Measurements from ENCODE around the gene HORMAD1. TPM values are rescaled to one million over a fixed set of nuclear protein-coding genes. Genes with fewer than 3 reads are reported as not detected.
A peak's percentile ranks its signal among the peaks of the same experiment; 100 is the strongest.

HORMAD1 gene
- total and polyA plus RNA-seq, 2 donors (not counting 3 experiments of a cell fraction or from before 2014, with no cell fraction given): not detected

GRCh38 chr1:150695561-150695960 is 25.1 kb downstream of the HORMAD1 start:
- no TSS peak for BruUV-seq (replicated peaks)
- Histone ChIP-seq H4K20me1 (replicated peaks; ENCODE audit: control insufficient read depth, extremely low read depth, insufficient read depth, low read length) (no peaks in the 10 kb centered on the region), H3K27me3 (ENCODE audit: control insufficient read depth in 2 of 2, insufficient read depth in 2 of 2, low read length in 2 of 2) (no peaks in the 10 kb centered on the region), H3K9me3 (replicated peaks; ENCODE audit: control insufficient read depth, insufficient read depth, low read length) (no peaks in the 10 kb centered on the region), H2AFZ (ENCODE audit: low read depth, low read length) (no peak overlapping the region), H3K27ac (ENCODE audit: insufficient read depth, low read depth, low read length) (peak overlapping the region; percentile 8), H3K4me2 (ENCODE audit: insufficient read depth, low read length) (peak overlapping the region; percentile 96), H3K36me3 (ENCODE audit: control insufficient read depth in 2 of 2, extremely low read depth in 1 of 2, insufficient read depth in 2 of 2, low read length in 2 of 2) (peaks cover 0 to 7% of the 10 kb centered on the region in 2 experiments), H3K4me1 (ENCODE audit: control insufficient read depth, extremely low read depth, insufficient read depth, low read length) (peaks cover 33% of the 10 kb centered on the region), H3K9me1 (replicated peaks; ENCODE audit: control insufficient read depth, extremely low read depth, insufficient read depth, low read length) (no peaks in the 10 kb centered on the region), H3K9ac (replicated peaks; ENCODE audit: extremely low read depth, insufficient read depth, low read length) (peak overlapping the region; percentile 5), H3K4me3 (replicated peaks in 1 of 3; ENCODE audit: insufficient read depth in 1 of 3, low read depth in 1 of 3, low read length in 3 of 3) (peak overlapping the region in 1 of 3 experiments; percentile 96), H3K79me2 (ENCODE audit: control insufficient read depth, insufficient read depth, low read length) (peaks cover 11% of the 10 kb centered on the region)
- dilution Hi-C loops (cut with MboI; ENCODE audit: extremely low pct_ligation_motif_present, low sequenced_read_pairs): no loop called here
- ChIA-PET CTCF (interaction anchor here (2.0 to 2.6 kb wide), 2 partner anchors 117 to 135 kb away, joined by 6 to 14 read pairs; no protein-coding TSS in a partner anchor), POLR2A (interaction anchor here (0.9 kb wide), 1 partner anchor 66 kb away, joined by 3 read pairs; the partner anchor contains the start of gene ENSA)
- DNase-seq (ENCODE audit: low read depth, low spot score): peak; percentile 31
- FAIRE-seq: no peak
- intact Hi-C loops (cut with micrococcal nuclease): no loop called here
- TF ChIP-seq GATA2 (IDR thresholded peaks at IDR 0.05; ENCODE audit: insufficient read depth, insufficient read length, low read depth, low read length) (no peak), FOS (IDR thresholded peaks at IDR 0.05; ENCODE audit: borderline replicate concordance, insufficient read depth, low read length) (peak; percentile 14), EZH2 (IDR thresholded peaks at IDR 0.05; ENCODE audit: borderline replicate concordance, low read depth, low read length, severe bottlenecking) (no peak)

- peak overlapping the region in 1 of 3 experiments; percentile 52 for H3K4me3 ChIP-seq (replicated peaks in 1 of 3; ENCODE audit: insufficient read depth in 1 of 3, low read depth in 1 of 3, low read length in 3 of 3)
- no peak overlapping the region for H2AFZ ChIP-seq (ENCODE audit: low read depth, low read length)
- POLR2A ChIA-PET: interaction anchor here (0.5 kb wide), 1 partner anchor 28 kb away, joined by 3 read pairs; no protein-coding TSS in a partner anchor
- peak overlapping the region; percentile 90 for H3K27ac ChIP-seq (ENCODE audit: insufficient read depth, low read depth, low read length)
- no peaks in the 10 kb centered on the region for H3K27me3 ChIP-seq (ENCODE audit: control insufficient read depth in 2 of 2, insufficient read depth in 2 of 2, low read length in 2 of 2)
- H3K36me3 ChIP-seq (ENCODE audit: control insufficient read depth in 2 of 2, extremely low read depth in 1 of 2, insufficient read depth in 2 of 2, low read length in 2 of 2): peaks cover 0 to 9% of the 10 kb centered on the region in 2 experiments
- intact Hi-C loops (cut with micrococcal nuclease): loop anchor here (1.0 kb wide), 1 partner anchor 63 kb away; the partner anchor contains the start of gene ENSA
- peak; percentile 83 for DNase-seq (ENCODE audit: low read depth, low spot score)
- no TSS peak for BruUV-seq (replicated peaks)
- CTCF ChIA-PET: interaction anchor here (0.5 to 2.4 kb wide), 14 partner anchors 9 to 469 kb away, joined by 3 to 21 read pairs (median 4); no protein-coding TSS in a partner anchor
- no peaks in the 10 kb centered on the region for H3K9me3 ChIP-seq (replicated peaks; ENCODE audit: control insufficient read depth, insufficient read depth, low read length)
- dilution Hi-C loops (cut with MboI; ENCODE audit: extremely low pct_ligation_motif_present, low sequenced_read_pairs): no loop called here
- TF ChIP-seq JUN (IDR thresholded peaks at IDR 0.05; ENCODE audit: borderline replicate concordance, insufficient read depth, insufficient read length, low read depth): peak; percentile 81
- TF ChIP-seq CTCF (IDR thresholded peaks at IDR 0.05; ENCODE audit: extremely low read depth in 1 of 2, insufficient read depth in 1 of 2, low read depth in 1 of 2, low read length in 2 of 2): no peak
- TF ChIP-seq EZH2 (IDR thresholded peaks at IDR 0.05; ENCODE audit: borderline replicate concordance, low read depth, low read length, severe bottlenecking): no peak
- TF ChIP-seq MAX (IDR thresholded peaks at IDR 0.05; ENCODE audit: insufficient read depth, insufficient read length): no peak
- no peak for TF ChIP-seq POLR2AphosphoS5 (IDR thresholded peaks at IDR 0.05; ENCODE audit: insufficient read depth, low read depth, low read length)
- no peak for TF ChIP-seq MYC (IDR thresholded peaks at IDR 0.05; ENCODE audit: low read depth, low read length)
- TF ChIP-seq FOS (IDR thresholded peaks at IDR 0.05; ENCODE audit: borderline replicate concordance, insufficient read depth, low read length): peak; percentile 52
- no peak for TF ChIP-seq GATA2 (IDR thresholded peaks at IDR 0.05; ENCODE audit: insufficient read depth, insufficient read length, low read depth, low read length)
- no peak for TF ChIP-seq POLR2A (IDR thresholded peaks at IDR 0.05; ENCODE audit: low read depth, low read length)
- H3K79me2 ChIP-seq (ENCODE audit: control insufficient read depth, insufficient read depth, low read length): peaks cover 16% of the 10 kb centered on the region
- H3K4me1 ChIP-seq (ENCODE audit: control insufficient read depth, extremely low read depth, insufficient read depth, low read length): peaks cover 51% of the 10 kb centered on the region
- H4K20me1 ChIP-seq (replicated peaks; ENCODE audit: control insufficient read depth, extremely low read depth, insufficient read depth, low read length): no peaks in the 10 kb centered on the region
- peak overlapping the region; percentile 77 for H3K9ac ChIP-seq (replicated peaks; ENCODE audit: extremely low read depth, insufficient read depth, low read length)
- H3K4me2 ChIP-seq (ENCODE audit: insufficient read depth, low read length): peak overlapping the region; percentile 85
- H3K9me1 ChIP-seq (replicated peaks; ENCODE audit: control insufficient read depth, extremely low read depth, insufficient read depth, low read length): no peaks in the 10 kb centered on the region
- FAIRE-seq: peak; percentile 73
Observed at GRCh38 chr1:150692720-150693119, 28.0 kb downstream of the HORMAD1 start.

Measured in endothelial cell of umbilical vein (primary cell).